ENCODE data around the gene M6PR.
A peak's percentile ranks its signal among the peaks of the same experiment; 100 is the strongest.
"Not testable (repeated sequence)": the region's sequence is repeated elsewhere in the genome, so short reads cannot be mapped to it uniquely, and the experiment has no call there.

M6PR gene

DNA sequence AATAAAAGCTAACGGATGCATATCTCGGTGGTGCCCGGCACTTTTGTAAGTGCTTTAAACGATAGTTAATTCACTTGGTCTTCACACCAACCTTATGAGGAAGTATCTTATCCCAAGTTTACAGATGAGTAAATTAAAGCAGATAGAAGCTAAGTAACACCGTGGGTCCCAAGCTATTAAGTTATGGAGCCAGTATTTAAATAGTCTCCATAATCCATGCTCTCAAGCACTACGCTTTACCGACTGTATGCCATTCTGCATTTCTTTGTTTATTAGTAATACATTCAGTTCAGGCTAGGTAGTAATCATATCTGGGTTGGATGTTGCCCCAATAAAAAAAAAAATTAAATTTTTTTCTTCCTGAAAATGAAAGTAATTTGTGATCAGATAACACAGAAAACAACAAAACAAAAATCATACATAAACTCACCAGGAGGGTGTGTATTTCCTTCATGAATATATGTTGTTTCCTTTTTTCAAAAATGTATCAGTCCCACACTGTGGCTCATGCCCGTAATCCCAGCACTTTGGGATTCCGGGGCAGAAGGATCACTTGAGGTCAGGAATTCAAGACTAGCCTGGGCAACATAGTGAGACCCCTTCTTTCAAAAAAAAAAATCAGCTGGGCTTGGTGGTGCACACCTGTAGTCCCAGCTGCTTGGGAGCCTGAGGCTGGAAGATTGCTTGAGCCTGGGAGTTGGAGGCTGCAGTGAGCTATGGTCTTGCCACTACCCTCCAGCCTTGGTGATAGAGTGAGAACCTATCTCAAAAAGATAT is 1.4 kb upstream of the M6PR start:
- peak; percentile 68 for DNase-seq

DNA sequence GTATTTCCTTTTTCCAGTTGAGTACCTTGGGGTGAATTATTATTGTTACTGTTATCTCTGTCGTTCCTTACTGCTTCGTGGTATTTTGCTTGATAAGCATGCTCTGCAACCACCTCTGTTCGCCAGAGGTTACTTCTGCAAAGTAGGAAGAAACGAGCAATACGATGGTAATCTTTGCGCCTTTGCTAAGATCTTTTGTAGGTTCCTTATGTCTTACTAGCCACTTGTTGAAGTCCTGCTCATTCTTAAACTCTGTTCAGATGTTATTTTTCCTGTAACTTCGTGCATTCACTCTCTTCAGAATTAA is 729 bp upstream of the M6PR start:
- DNase-seq = no peak

DNA sequence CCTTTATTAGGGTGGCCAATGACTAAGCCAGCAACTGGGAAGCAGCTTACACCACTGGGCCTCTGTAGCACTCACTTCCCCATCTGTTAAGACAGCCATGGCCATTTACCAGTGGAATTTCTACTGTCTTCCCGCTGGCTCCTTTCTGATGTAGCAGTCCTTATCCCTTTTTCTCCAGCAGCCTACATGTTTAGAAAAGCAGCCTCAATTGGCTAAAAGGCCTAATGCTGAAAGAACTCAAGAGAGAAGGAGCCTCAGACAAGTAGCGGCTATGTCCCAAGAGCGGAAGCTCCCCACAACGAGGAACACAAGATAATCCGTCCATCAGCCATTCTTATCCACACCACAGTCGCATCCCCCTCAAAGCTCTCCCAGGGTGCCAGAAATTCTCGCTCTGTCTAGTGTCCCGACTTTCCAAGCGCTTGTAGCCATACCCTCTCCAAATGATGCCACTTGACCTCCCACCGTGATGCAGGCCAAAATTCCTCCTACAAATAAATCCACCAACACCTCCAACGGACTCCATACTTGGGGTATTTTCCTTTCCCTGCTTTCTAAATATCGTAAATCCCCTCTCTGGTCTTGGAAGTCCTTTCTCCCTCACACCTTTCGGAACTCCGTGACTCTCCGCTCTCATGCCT is 624 bp downstream of the M6PR start:
- peak; percentile 29 for DNase-seq

DNA sequence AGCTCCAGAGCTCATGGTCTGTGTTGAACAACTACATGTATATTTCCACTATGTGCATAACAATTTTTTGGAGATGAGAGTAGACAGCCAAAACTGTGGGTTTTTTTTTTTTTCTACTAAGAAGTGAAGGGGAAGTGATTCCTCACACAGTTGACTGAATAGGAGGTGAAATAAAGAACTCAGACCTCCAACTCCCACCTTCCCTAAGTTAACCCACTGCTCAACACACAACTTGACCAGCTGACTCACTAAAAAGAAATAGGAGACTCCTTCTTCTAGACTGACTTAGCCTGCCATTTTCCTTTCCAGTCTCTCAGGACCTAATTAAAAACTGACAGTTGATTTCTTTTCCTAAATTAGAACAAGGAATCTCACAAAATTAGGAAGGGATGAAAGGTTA is 1.7 kb downstream of the M6PR start:
- DNase-seq = no peak

DNA sequence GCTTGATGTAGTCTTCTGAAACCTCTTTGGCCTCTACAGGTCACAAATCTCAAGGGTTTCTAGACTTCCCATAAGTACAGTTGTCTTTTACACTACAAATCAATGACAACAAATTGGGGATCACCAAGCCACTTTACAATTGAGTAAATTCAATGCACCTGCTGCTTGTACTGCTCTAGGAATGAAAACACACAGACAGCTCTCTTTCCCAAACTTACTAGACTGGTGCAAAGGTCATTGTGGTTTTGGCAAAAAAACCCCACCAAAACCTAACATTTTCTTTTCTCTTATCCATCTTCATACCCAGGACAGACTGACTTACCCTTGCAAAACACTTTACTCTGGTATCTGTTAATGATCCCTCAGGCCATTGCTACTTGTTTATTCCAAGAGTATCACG is 2.7 kb downstream of the M6PR start:
- DNase-seq = no peak

DNA sequence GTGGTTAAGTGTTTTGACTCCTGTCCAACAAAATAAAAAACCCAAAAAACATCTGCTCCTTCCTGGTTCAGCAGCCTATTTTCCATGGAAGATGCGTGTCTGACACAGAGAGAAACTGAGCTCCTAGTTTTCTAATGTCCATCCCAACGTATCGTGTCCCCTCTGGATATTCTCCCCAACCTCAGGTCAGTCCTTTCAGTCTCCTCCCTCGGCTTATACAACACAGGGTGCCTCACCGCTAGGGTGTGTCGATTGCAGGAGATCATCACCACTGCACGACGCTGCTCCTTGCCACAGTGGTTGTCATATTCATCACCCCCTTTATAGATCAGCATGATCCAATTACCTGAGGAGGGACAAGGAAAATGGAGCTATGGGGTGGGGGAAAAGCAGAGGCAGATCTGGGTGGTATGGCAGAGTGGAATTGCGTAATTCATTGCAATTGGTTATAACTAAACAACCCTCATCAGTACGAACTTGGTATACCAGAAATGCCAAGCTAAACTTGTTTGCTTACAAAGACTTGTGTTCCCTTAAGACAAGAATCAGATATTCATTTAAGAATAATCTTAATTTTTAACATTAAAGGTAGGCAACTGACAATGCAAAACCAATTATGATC is 5.8 kb downstream of the M6PR start:
- no peak for DNase-seq

DNA sequence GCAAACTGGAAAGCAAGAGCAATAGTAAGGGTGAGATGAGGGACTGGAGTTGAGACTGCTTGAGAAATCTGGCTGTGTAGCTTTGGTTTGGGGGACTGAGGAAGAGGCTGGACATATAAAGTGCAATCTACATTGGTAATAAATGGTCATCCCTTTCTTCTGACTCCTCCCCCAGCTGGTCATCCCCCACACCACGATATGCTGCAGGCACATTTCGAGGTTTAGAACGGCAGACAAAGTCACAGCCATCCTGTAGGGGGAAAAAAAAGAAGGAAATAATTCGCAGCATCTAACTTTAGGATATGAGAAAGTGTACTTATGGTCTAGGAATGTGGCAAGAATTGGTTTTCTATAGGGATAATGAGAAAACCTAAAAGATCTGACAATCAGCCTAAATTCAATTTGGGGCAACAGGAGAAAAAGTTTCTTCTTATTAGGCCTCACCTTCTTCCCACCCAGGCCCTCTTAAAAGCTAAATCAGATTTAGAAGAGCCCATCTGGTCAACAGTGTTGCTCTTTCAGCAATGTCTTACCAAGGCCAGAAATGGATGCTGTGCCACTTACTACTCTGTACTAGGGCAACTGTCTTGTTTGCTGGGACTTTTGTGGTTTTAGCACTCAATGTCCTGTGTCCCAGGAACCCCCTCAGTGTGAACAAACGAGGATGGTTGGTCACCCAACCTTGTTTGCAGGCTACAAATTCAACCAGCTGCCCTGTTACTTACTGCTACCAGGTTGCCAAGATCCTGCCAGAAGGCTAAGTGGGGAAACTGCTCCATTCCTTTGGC is 7.6 kb downstream of the M6PR start:
- no peak for DNase-seq

DNA sequence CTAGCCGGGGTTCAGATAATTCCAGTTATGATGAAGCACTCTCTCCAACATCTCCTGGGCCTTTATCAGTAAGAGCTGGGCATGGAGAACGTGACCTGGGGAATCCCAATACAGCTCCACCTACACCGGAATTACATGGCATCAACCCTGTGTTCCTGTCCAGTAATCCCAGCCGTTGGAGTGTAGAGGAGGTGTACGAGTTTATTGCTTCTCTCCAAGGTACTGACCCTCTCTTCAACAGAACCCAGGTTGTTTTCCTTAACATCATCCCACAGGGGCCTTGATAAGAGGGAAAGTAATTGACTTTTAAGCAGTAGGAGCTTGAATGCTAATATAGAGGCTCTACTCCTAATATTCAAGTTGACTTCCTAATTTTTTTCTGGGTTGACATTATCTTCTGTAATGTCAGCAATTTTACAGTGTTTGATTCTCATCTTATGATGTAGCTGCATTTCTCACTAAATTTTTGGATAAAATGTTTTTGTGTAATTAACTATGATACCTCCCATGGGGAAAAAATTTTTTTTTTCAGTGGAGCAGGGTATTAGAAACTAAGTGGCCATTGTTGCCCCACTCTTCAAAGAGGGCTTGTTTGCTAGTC is 11.5 kb downstream of the M6PR start:
- not testable (repeated sequence) for DNase-seq

DNA sequence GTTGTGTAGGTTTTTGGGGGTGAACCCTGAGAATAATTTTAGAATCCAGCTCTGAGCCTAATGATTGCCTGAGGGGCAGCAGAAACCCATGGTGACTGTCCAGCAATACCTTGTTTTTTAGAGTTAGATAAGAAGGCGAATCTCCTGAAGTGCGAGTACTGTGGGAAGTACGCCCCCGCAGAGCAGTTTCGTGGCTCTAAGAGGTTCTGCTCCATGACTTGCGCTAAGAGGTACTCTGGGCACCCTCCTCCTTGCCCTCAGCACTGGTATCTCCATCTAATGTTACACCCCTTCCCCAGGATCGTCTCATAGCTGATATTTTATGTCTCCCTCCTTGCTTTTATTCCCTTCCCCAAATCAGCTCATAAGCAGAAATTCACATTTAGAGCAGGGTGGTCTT is 12.7 kb downstream of the M6PR start:
- DNase-seq = no peak

DNA sequence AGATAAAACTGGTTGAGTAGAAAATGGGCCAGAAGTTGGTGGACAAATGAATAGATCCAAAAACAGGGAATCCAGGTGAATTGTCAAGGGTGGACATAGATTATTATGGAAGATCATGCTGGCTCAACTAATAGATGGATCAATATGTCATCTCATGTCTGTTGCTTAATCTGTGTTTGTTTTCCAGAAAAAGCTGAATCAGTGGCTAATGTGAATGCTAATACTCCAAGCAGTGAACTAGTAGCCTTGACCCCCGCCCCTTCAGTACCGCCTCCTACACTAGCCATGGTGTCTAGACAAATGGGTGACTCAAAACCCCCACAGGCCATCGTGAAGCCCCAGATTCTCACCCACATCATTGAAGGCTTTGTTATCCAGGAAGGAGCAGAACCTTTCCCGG is 15.4 kb downstream of the M6PR start:
- DNase-seq = not testable (repeated sequence)

DNA sequence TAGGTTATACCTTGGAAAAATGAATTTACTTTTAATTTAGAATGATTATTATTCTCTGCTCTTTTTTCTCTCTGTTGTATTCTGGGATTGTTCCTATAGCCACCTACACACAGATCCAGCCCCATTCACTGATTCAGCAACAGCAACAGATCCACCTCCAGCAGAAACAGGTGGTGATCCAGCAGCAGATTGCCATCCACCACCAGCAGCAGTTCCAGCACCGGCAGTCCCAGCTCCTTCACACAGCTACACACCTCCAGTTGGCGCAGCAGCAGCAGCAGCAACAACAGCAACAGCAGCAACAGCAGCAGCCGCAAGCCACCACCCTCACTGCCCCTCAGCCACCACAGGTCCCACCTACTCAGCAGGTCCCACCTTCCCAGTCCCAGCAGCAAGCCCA is 17.0 kb downstream of the M6PR start:
- DNase-seq = not testable (repeated sequence)

DNA sequence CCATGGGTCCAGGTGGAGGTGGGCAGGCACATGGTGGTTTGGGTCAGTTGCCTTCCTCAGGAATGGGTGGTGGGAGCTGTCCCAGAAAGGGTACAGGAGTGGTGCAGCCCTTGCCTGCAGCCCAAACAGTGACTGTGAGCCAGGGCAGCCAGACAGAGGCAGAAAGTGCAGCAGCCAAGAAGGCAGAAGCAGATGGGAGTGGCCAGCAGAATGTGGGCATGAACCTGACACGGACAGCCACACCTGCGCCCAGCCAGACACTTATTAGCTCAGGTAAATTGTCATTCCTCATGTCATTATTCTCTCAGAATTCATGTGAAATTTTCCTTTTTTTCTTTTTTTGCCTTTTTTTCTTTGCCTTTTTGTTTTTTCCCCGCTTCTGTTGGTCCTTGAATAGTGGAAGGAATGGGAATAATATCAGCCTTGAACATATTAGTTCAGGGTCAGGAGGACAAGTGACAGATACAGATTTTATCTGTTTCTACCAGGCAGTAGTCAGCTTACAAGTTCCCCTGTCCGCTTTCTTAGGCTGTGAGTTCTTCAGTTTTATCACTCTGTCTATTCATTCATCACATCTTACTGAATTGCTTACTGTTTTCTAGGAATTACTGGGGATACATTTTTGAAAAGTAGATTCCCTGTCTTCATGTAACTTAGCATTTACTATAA is 18.7 kb downstream of the M6PR start:
- not testable (repeated sequence) for DNase-seq

DNA sequence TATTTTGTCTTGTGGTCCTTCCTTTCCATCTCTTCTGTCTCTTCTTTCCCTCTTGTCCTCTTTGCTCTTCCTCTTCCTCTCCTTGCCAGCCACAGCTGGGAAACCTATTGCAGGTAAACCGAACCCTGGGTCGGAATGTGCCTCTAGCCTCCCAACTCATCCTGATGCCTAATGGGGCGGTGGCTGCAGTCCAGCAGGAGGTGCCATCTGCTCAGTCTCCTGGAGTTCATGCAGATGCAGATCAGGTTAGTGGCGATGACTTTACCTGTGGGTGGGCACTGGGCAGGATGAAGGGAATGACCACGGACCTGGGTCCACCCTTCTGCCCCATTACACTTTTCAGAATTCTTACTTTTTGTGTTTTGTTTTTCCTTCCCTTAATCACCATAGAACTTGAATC is 26.9 kb downstream of the M6PR start:
- no peak for DNase-seq

DNA sequence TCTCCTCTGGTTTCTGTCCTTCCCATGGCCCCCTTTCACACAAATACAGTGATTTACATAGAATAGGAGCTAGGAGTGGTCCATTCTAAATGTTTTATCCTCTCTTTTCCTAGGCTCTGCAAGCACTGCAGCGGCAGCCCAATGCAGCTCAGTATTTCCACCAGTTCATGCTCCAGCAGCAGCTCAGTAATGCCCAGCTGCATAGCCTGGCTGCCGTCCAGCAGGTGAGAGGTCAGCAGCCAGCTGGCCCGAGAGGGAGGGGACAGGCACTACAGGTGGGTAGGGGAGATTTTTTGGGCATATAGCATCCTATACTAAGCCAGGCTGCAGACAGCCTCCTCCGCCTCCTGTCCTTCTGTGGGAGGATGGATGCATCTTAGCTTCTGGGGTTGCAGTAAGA is 29.8 kb downstream of the M6PR start:
- DNase-seq = not testable (repeated sequence)

DNA sequence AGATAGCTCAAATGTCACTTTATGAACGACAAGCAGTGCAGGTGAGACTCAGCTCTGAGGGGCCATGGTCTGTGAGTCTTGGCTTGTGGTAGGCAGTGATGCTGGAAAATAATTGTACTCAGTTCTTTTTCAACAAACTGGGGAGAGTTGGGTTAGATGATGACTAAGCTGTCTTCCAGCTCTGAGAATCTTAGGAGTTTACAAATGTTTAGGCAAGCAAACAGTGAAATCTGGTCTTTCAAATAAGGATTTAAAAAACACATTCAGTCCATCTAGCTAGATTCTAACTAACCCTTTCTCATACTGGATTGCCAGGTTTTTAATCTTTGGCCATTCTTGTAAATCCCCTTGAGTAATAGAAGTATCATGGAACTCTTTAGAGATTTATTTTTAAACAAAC is 31.7 kb downstream of the M6PR start:
- no peak for DNase-seq

DNA sequence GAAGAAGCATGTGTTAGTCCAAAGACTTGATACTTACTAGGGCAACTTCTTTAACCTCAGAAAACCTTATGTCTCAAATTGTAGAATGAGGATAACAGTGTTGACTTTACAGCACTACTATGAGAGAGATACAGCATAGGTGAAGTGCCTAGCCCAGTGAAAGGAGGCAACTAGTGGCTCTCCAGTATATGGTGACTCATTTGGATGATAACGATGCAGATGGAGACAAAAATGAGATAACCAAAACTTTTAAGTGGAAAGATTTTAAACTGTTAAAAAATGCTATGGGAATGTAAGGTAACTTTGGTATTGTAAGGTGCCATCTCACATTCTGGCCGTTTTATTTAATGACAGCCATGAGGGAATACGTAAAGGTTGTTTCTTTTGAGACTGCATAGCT is 32.4 kb downstream of the M6PR start:
- no peak for DNase-seq

DNA sequence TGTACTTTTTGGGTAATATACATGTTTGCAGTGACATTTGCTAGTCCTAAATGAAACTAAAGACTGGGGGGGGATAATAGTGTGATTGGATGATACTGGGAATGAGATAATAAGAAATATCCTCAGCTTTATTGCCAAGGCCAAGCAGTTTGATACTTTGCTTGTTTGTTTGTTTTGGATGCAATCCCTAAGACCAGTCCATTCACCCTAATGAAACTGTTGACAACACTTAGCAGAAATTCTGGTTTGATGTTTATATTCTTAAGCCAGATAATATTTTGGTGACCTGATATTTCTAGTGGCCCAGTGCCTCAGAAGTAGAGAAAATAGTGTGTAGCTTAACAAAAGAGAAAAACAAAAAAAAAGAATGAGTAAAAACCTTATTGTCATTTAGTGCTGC is 33.3 kb downstream of the M6PR start:
- DNase-seq = no peak

DNA sequence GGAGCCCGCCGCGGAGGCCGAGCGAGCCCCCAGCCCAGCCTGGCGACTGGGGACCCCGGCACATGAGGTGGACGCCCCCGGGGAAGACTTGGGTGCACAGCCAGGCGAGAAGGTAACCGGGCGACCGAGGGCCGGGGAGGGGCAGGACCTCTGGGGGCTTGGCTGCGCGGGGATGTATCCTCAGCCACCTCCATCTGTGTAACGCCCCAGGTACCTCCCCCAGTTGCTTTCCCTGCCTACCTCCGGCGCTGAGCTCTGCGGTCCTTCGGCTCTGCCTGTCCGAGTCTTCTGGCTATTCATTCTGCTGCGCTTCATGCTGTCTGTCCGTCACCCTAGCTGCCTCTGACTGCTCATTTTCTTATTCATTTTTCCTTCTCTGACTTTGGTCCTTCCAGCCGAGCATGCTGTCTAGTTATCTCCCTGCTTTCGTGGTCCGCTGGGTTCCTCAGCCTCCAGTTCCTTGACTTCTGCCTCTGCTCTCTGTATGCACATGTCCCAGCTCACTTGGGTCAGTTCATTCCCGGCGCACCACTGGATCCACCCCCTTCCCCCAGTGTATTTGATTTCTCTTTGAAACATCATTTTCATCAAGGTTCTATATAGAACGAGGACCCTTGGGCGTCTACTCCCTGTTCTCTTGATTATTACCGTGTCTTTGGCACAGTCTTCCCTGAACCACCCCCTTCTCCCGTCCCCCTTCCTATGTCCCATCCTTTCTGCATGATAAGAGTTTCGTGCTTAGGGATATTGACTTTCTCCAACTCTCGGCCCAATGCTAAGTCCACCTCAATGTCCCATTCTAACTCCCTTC is 34.5 kb downstream of the M6PR start:
- peak; percentile 69 for DNase-seq

DNA sequence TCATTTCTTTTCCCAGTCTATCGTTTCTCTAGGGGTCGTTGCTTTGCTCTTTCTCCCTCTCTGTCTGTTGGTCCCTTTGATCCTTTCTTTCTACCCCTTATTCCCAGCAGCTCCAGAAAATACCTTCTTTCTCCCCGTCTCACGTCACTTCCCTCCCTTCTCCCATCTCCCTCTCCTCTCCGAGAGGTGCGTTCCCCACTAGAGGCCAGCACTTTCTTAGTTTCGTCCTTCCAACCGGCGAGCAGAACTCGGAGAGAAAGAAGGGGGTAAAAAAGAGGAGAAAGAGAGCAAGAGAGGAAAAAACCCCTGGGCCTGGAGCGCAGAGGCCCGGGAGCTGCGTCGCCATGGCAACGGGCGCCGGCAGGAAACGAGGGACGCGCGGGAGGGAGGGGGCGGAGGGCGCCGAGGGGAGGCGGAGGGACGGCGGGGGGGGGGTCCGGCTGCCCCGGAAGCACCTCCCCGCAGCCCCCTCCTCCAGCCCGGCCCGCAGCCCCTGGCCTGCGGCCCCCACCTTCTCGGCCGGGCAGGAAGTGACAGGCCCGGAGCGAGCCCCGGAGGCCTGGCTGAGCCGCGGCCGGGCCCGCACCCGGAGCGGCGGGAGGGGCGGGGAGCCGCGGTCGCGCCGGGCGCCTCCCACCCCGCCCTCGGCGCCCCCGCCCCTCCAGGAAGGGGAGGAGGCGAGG is 35.3 kb downstream of the M6PR start, which contains the start of gene PHC1:
TSS of gene PHC1 (plus strand) at position 477 of the 683 bp plus-strand sequence. CDS start 3,169 bp downstream, outside the sequence.
- DNase-seq = peak; percentile 85

DNA sequence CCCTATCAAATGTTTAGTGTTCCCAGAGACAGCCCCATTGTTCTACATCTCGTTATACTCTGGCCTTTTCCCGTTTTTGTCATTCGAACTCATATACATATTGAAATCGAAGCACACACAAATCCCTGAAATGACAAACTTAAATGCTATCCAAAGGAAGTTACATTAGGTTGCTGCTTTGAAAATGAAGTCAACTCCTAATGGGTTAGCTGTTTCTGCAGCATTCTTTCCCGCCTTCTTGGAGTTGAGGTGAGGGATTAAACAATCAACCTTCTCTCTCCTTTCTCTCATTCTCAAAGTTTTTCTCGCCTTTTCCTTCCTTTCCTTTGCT is 35.8 kb downstream of the M6PR start:
- peak; percentile 5 for DNase-seq

DNA sequence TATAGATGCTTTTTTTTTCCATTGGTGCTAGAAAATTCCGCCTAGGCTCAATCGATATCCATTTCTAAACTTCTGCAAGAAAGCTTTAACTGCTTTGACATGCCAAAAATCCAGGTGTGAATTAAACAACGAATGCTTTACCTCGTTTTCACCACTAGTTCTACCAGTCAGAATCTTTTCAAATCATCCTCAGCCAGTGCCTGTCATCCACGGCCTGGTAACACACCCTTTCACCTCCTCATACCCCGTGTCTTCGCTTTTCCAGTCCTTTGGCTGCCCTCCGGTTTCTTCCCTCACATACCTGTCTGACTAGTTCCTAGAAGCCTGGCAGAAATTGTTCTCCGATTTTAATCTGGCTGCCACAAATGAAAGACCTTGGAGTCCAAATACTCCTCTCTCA is 36.5 kb downstream of the M6PR start:
- DNase-seq = peak; percentile 49
